GM19099 (cell line): ENCODE results near the gene APOC4.

ENCODE experiments used
- POLR2A ChIP-seq: IDR thresholded peaks from 3 replicates; pipeline ENCODE4 v1.6.1; 2011; ENCODE audit warnings: low read depth; ENCODE audit not compliant: insufficient read length; ENCODE audit errors: extremely low read depth

The APOC4 gene

GRCh38 chr19:44975444-44975843 lies 33.4 kb downstream of the APOC4 start:
- TF ChIP-seq POLR2A, result no peak

GRCh38 chr19:44984005-44984404 lies 42.0 kb downstream of the APOC4 start:
- no peak for TF ChIP-seq POLR2A

- TF ChIP-seq POLR2A, result no peak
These were observed 43.4 kb downstream of the APOC4 start for GRCh38 chr19:44985445-44985844.

GRCh38 chr19:44986389-44986788 lies 44.4 kb downstream of the APOC4 start:
- TF ChIP-seq POLR2A, result no peak

GRCh38 chr19:44987148-44987675 lies 45.2 kb downstream of the APOC4 start:
- no peak for TF ChIP-seq POLR2A

- no peak for TF ChIP-seq POLR2A
These were observed 46.2 kb downstream of the APOC4 start for GRCh38 chr19:44988273-44988672.

GRCh38 chr19:44988896-44989556 lies 47.0 kb downstream of the APOC4 start:
- TF ChIP-seq POLR2A, result no peak

GRCh38 chr19:44990459-44990858 lies 48.4 kb downstream of the APOC4 start:
- no peak for TF ChIP-seq POLR2A

GRCh38 chr19:44990966-44991365 lies 48.9 kb downstream of the APOC4 start:
- TF ChIP-seq POLR2A, result no peak

GRCh38 chr19:44992336-44993163 lies 50.5 kb downstream of the APOC4 start:
- TF ChIP-seq POLR2A, result no peak

GRCh38 chr19:44993526-44993925 lies 51.5 kb downstream of the APOC4 start:
- TF ChIP-seq POLR2A, result no peak

- TF ChIP-seq POLR2A, result no peak
These were observed 52.0 kb downstream of the APOC4 start for GRCh38 chr19:44993926-44994537.
